Cardiac muscle cell (in vitro differentiated cells and primary cell): Measurements from ENCODE around the gene TRNP1. TPM values are rescaled to one million over a fixed set of nuclear protein-coding genes. Genes with fewer than 3 reads are reported as not detected.

Experiments used
- DNase-seq, 2 donors: peaks; one replicate each; pipeline versions ENCODE4 v3.0.0 to v3.0.0-alpha.2; 2010 to 2017; ENCODE audit warnings: low read depth in 1 of 2, low spot score in 1 of 2
- H3K27ac ChIP-seq: fragments of 200-600 bp; sonication (generic); 2 replicates; pipeline ENCODE4 v1.5.1; 2016
- H3K27me3 ChIP-seq: fragments of 200-600 bp; sonication (generic); 2 replicates; pipeline ENCODE4 v1.6.0; 2016; ENCODE audit warnings: control low read depth
- H3K36me3 ChIP-seq: fragments of 200-600 bp; sonication (generic); 2 replicates; pipeline ENCODE4 v1.5.1; 2016; ENCODE audit warnings: control low read depth
- H3K4me1 ChIP-seq: fragments of 200-600 bp; sonication (generic); 2 replicates; pipeline ENCODE4 v1.8.1; 2017; ENCODE audit warnings: low read depth, mild to moderate bottlenecking, mixed run types
- H3K4me3 ChIP-seq: fragments of 200-600 bp; sonication (generic); 2 replicates; pipeline ENCODE4 v1.5.1; 2016; ENCODE audit warnings: mild to moderate bottlenecking
- H3K9me3 ChIP-seq: fragments of 200-600 bp; sonication (generic); 2 replicates; pipeline ENCODE4 v1.5.1; 2017; ENCODE audit warnings: low read depth, mild to moderate bottlenecking, control low read depth
- polyA plus RNA-seq: library from polyadenylated mRNA; unstranded; fragments of >200 nt; fragmentation: Nextera tagmentation; extraction: Ambion mirVana; gene quantifications from 2 replicates; pipeline ENCODE4 v1.2.1, GENCODE V29; 2016
- total RNA-seq: library from RNA; depleted of rRNA; stranded (reverse); fragments of >200 nt; gene quantifications from 2 replicates; pipeline ENCODE4 v1.2.3, GENCODE V29; 2016
- TF ChIP-seq, protein P1 (sequence below): IDR thresholded peaks from 2 replicates; pipeline ENCODE4 v1.5.1; 2012; ENCODE audit warnings: low read depth, mild to moderate bottlenecking, low read length

TRNP1 gene
- total and polyA plus RNA-seq, 2 experiments from 2014 or later, result 42.9 to 63.7 TPM

DNA sequence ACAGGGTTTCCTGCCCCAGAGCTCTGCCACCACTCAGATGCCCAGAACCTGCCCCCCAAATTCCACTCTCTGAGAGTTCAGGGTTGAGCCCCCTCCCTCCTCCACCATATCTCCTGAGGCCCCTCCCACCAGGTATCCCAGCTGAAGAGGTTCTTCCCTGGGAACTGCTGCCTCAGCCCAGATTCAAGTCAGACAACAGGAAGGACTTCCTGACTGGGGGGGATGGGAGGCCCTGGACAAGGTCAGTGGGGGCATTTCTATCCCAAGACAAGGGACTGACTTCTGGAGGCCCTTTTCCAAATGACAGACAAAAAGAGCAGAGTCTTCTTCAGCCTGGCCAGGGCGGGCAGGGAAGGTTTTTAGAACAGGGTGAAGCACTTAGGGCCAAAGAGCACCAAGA, 43.2 kb downstream of the TRNP1 start:
- Histone ChIP-seq H3K9me3 (no peaks in the 10 kb centered on the region), H3K27me3 (no peaks in the 10 kb centered on the region), H3K27ac (no peak overlapping the region), H3K4me3 (no peak overlapping the region), H3K36me3 (no peaks in the 10 kb centered on the region), H3K4me1 (no peaks in the 10 kb centered on the region)
- DNase-seq, result no peak
- TF ChIP-seq, protein P1, sequence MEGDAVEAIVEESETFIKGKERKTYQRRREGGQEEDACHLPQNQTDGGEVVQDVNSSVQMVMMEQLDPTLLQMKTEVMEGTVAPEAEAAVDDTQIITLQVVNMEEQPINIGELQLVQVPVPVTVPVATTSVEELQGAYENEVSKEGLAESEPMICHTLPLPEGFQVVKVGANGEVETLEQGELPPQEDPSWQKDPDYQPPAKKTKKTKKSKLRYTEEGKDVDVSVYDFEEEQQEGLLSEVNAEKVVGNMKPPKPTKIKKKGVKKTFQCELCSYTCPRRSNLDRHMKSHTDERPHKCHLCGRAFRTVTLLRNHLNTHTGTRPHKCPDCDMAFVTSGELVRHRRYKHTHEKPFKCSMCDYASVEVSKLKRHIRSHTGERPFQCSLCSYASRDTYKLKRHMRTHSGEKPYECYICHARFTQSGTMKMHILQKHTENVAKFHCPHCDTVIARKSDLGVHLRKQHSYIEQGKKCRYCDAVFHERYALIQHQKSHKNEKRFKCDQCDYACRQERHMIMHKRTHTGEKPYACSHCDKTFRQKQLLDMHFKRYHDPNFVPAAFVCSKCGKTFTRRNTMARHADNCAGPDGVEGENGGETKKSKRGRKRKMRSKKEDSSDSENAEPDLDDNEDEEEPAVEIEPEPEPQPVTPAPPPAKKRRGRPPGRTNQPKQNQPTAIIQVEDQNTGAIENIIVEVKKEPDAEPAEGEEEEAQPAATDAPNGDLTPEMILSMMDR, result no peak

DNA sequence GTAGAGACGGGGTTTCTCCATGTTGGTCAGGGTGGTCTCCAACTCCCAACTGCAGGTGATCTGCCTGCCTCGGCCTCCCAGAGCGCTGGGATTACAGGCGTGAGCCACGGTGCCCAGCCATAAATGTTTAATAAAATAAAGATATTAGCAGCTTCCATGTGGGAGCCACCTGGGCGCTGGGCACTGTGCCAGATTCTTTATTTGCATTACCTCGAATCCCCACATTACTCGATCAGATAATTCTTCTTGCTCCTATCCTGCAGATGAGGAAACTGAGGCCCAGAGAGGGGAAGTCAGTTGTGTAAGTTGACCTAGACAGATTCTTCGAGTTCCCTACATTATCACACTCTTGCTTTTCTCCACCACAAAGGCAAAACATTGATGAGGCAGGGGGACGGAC, 44.0 kb downstream of the TRNP1 start:
- Histone ChIP-seq H3K9me3 (no peaks in the 10 kb centered on the region), H3K4me1 (no peaks in the 10 kb centered on the region), H3K27me3 (no peaks in the 10 kb centered on the region), H3K36me3 (no peaks in the 10 kb centered on the region), H3K4me3 (no peak overlapping the region), H3K27ac (no peak overlapping the region)
- no peak for DNase-seq
- TF ChIP-seq, protein P1, result no peak

DNA sequence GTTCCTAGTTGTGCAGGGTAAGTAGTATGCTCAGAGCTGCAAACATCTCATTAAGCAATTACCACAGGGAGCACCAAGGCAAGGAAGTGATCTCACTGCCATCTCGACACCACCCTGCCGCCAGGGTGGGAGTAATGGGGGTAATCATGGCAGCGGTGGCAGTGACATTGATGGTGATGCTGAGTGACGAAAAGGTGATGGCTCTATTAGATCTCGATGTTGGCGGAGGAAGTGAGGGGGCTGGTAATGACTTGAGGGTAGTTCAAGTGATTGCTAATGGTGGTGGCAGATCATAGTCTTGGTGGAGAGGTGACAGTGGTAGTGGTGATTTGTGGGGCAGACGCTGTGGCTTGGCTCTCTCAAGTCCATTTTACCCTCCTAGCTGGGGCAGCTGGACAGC, 44.5 kb downstream of the TRNP1 start:
- TF ChIP-seq, protein P1, result no peak
- no peaks in the 10 kb centered on the region for H3K4me1 ChIP-seq
- H3K4me3 ChIP-seq, result no peak overlapping the region
- H3K27me3 ChIP-seq, result no peaks in the 10 kb centered on the region
- H3K9me3 ChIP-seq, result no peaks in the 10 kb centered on the region
- no peak overlapping the region for H3K27ac ChIP-seq
- H3K36me3 ChIP-seq, result no peaks in the 10 kb centered on the region
- DNase-seq, result no peak

DNA sequence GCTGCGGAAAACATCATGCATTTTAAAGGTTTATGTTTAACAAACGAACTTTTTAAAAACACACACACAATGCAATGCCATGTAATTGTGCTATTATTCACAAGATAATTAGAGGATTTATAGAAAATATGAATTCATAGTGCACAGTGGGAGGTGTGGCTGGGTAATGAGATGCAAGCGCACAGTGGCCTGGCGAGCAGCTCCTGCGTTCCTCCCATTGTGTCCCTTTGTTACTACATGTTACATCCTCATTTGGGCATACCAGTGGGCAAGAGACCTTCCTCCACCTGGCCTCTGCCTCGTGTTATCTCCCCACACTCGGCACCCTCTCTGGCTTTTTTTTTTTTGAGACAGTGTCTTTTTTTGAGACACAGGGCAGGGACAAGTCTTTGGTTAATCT, 49.2 kb downstream of the TRNP1 start:
- no peak overlapping the region for H3K4me3 ChIP-seq
- H3K27me3 ChIP-seq, result no peaks in the 10 kb centered on the region
- no peaks in the 10 kb centered on the region for H3K4me1 ChIP-seq
- H3K9me3 ChIP-seq, result no peaks in the 10 kb centered on the region
- TF ChIP-seq, protein P1, result no peak
- H3K27ac ChIP-seq, result no peak overlapping the region
- DNase-seq, result no peak
- H3K36me3 ChIP-seq, result no peaks in the 10 kb centered on the region

DNA sequence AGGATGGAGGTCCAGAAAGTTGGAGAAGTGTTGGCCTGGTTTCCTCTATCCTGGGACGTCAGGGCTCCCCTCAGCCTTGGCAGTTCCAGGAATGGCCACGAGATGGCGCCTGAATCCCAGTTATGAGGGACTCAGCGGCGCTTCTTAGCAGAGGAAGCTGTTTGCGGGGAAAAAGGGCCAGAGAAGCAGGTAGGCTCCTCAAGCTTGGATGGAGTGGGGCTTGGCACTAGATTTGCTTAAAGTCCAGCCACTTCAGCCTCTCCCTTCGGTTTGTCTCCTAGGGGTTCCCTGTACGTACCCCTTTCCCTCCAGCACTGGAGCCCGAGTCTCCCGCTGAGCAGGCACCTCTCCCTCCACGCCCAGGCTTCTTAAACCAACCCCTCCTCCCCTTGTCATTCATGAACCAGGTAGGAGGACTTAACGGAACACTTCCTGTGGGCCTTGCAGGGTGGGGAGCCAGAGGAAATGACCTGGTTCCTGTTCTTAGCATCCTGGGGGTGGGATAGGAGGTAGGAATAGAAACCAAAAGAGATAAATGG, 51.2 kb downstream of the TRNP1 start:
- no peaks in the 10 kb centered on the region for H3K36me3 ChIP-seq
- peak; percentile 83 to 90 for DNase-seq
- no peaks in the 10 kb centered on the region for H3K4me1 ChIP-seq
- TF ChIP-seq, protein P1, result peak; percentile 93
- no peak overlapping the region for H3K4me3 ChIP-seq
- no peak overlapping the region for H3K27ac ChIP-seq
- H3K9me3 ChIP-seq, result no peaks in the 10 kb centered on the region
- H3K27me3 ChIP-seq, result no peaks in the 10 kb centered on the region
